Measurements from ENCODE around the gene MERTK.

DNA sequence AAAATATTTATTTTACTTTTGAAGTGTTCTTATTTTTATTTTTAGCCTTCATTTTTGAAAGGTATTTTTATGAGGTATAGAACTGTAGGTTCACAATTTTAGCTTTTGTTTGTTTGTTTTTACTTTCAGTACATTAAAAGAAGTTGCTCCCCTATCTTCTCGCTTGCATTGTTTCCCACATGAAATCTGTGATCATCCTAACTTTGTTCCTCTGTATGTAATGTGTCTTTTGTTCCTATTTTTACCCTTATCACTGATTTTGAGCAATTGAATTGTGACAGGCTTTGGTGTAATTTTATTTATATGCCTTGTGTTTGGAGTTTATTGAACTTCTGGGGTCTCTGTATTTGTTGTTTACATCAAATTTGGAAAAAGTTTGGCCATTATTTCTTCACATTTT is 78.8 kb downstream of the MERTK start:
- TF ChIP-seq, protein P1, sequence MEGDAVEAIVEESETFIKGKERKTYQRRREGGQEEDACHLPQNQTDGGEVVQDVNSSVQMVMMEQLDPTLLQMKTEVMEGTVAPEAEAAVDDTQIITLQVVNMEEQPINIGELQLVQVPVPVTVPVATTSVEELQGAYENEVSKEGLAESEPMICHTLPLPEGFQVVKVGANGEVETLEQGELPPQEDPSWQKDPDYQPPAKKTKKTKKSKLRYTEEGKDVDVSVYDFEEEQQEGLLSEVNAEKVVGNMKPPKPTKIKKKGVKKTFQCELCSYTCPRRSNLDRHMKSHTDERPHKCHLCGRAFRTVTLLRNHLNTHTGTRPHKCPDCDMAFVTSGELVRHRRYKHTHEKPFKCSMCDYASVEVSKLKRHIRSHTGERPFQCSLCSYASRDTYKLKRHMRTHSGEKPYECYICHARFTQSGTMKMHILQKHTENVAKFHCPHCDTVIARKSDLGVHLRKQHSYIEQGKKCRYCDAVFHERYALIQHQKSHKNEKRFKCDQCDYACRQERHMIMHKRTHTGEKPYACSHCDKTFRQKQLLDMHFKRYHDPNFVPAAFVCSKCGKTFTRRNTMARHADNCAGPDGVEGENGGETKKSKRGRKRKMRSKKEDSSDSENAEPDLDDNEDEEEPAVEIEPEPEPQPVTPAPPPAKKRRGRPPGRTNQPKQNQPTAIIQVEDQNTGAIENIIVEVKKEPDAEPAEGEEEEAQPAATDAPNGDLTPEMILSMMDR (conservative IDR thresholded peaks at IDR 0.05 in 1 of 2, IDR thresholded peaks at IDR 0.05 in 1 of 2; ENCODE audit: low read depth in 1 of 2, low read length in 2 of 2) = no peak
- TF ChIP-seq EZH2 (IDR thresholded peaks at IDR 0.05; ENCODE audit: low read length, missing control alignments) = no peak
